DND-41 (cell line): ENCODE data around the gene PAGR1.

ENCODE experiments used
- CTCF ChIP-seq: IDR thresholded peaks from 2 replicates; pipeline ENCODE4 v1.5.1; 2012; ENCODE audit warnings: borderline replicate concordance, low read length, moderate library complexity, mild to moderate bottlenecking; ENCODE audit not compliant: poor library complexity, severe bottlenecking; ENCODE audit errors: extremely low read depth
- EZH2 ChIP-seq: IDR thresholded peaks from 3 replicates; pipeline ENCODE4 v1.6.1; 2012; ENCODE audit warnings: borderline replicate concordance, low read depth, mild to moderate bottlenecking, moderate library complexity, low read length, inconsistent platforms; ENCODE audit not compliant: severe bottlenecking

GRCh38 chr16:29815793-29816693 is at the start of gene PAGR1:
- peak; percentile 97 for TF ChIP-seq CTCF
- no peak for TF ChIP-seq EZH2
